GM12864 (cell line): ENCODE measurements around the gene MICAL3.
"Not testable (repeated sequence)": the region's sequence is repeated elsewhere in the genome, so short reads cannot be mapped to it uniquely, and the experiment has no call there.

Experiments
- DNase-seq: peaks from one replicate; pipeline ENCODE4 v3.0.0-alpha.2; 2011; ENCODE audit warnings: low read depth
- H3K4me3 ChIP-seq: 2 replicates; pipeline ENCODE4 v1.5.1; 2011; ENCODE audit warnings: mild to moderate bottlenecking, low read depth, low read length, control low read depth
- TF ChIP-seq, protein P1 (sequence below): IDR thresholded peaks from 2 replicates; pipeline ENCODE4 v1.5.1; 2011; ENCODE audit warnings: low read depth, mild to moderate bottlenecking, moderate library complexity, low read length, control low read depth, inconsistent platforms; ENCODE audit errors: missing control alignments

Gene MICAL3

DNA sequence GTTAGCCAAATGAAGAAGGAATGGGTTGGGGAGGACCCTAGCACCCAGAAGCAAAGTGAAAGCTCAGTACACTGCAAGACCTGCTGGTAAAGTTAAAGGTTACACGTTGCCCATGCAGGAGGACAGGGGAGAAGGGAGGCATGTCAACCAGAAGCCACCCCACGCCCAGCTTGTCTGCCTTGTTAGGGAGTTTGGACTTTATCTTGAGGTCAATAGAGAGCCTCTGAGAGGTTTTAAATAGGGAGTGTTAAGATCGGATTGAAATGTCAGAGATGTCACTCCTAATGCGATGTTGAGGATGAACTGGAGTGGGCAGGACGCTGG lies 34.7 kb upstream of the MICAL3 start:
- TF ChIP-seq, protein P1, sequence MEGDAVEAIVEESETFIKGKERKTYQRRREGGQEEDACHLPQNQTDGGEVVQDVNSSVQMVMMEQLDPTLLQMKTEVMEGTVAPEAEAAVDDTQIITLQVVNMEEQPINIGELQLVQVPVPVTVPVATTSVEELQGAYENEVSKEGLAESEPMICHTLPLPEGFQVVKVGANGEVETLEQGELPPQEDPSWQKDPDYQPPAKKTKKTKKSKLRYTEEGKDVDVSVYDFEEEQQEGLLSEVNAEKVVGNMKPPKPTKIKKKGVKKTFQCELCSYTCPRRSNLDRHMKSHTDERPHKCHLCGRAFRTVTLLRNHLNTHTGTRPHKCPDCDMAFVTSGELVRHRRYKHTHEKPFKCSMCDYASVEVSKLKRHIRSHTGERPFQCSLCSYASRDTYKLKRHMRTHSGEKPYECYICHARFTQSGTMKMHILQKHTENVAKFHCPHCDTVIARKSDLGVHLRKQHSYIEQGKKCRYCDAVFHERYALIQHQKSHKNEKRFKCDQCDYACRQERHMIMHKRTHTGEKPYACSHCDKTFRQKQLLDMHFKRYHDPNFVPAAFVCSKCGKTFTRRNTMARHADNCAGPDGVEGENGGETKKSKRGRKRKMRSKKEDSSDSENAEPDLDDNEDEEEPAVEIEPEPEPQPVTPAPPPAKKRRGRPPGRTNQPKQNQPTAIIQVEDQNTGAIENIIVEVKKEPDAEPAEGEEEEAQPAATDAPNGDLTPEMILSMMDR: no peak
- DNase-seq: no peak
- no peak overlapping the region for H3K4me3 ChIP-seq

DNA sequence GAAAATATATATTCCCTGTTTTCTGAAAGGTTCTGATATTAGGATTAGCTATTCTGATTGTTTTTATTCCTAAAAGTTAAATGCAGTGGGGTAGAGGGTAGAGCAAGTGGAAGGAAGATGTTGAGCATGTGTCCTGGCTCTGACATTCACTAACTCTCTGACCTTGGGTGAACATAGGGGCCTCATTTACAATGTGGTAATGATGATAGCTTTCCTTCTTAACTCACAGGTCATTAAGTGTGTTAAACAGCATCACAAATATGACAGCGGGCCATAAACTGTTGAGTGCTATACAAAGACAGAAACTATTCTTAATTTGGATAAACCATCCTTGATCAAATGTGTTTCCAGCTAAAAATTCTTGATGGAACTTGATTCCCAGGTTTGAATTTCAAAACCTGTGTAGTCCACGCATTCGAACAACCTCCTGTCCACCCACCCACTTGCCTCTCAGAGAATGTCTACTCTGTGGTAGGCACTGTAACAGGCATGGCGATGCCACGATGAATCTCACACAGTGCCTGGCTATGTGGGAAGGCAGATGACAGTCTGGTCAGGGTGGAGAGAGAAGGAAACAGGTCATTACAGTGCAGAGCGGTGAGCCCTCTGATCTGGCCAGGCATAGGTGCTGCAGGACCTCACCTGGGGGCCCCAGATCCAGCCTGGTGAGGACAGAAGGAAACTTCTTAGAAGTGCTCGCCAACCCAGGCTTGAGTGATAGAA lies 34.2 kb upstream of the MICAL3 start:
- no peak overlapping the region for H3K4me3 ChIP-seq
- TF ChIP-seq, protein P1: no peak
- DNase-seq: no peak

DNA sequence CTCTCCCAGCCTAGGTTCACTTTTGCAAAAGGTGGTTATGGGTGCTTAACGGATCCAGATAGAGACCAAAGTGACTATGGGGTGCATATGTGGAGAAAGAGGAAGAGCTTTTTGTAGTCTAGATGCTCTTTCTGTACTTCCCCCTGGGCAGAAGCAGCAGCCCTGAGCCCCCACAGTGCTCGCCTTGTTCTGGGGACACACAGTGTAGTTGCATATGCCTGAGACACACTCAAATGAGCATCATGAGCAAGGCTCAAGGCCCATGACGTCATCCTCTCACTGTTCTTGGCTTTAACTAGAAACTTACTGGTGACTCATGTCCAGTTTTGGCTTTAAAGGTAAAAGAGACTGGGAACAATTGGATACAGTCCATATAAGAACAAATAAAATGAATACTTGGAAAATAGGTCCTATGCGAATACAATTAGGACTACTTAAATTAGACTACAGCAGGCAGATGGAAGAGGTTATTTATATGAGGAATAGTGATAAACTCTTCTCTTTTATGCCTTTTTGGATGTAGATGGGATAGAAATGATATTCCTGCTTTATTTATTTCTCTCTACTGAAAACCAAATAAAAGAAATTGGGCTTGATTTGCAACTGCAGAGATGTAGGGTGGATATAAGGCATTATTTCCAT lies 33.3 kb upstream of the MICAL3 start:
- TF ChIP-seq, protein P1: no peak
- peak; percentile 82 for DNase-seq
- no peak overlapping the region; the same call in 1 of the 2 replicates for H3K4me3 ChIP-seq

DNA sequence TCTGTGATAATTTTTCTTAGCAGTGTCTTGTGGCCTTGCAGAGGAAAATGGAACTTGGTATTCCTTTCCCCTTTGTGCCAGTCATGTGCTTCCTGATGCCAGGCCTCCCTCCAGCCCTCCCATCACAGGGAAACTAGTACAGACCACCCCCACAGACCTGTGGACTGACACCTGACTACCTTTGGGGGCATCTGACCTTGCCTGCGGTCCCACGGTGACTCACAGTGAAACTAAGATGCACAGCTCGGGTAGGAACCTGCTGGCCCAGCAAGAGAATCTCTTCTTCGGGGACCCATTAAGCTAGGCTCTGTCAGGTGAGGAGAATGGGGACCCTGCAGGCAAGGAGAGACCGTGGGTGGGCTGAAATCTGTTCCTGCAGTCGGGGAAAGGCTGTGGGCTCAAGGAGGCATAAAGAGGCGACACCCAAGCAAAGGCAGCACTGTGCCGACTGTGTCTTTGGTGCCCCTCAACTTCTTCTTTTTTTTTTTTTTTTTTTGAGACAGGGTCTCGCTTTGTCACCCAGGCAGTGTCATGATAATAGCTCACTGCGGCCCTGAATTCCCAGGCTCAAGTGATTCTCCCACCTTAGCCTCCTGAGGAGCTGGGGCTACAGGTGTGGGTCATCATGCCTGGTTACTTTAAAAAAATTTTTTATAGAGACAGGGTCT lies 32.6 kb upstream of the MICAL3 start:
- DNase-seq: peak; percentile 66
- H3K4me3 ChIP-seq: peak overlapping the region; percentile 5

DNA sequence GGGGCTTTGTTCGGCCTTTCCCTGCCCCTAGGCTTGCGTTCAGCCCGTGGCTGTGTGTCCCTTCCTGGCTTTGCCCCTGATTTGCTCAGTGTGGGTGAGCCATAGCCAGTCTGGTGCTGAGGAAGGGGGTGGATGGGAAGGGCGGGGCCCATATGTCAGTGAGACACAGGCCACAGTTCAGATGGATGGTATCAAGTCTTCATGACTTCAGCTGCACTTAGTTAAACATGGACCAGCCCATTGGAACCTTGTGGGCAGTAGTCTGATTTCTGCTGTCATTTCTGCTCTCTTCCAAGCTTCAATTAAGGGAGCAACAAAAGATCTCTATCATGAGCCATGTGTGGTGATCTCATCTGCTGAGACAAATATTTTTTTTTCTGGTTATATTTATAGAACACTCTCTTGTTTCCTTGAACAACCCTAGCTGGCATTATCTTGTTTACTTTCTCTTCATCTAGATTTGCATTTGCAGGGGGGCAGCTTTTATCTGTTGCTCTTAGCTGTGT lies 31.9 kb upstream of the MICAL3 start:
- DNase-seq: no peak
- TF ChIP-seq, protein P1: no peak
- H3K4me3 ChIP-seq: no peak overlapping the region

More for the DNA sequence above, 32.6 kb upstream of the MICAL3 start:
- TF ChIP-seq, protein P1: no peak

DNA sequence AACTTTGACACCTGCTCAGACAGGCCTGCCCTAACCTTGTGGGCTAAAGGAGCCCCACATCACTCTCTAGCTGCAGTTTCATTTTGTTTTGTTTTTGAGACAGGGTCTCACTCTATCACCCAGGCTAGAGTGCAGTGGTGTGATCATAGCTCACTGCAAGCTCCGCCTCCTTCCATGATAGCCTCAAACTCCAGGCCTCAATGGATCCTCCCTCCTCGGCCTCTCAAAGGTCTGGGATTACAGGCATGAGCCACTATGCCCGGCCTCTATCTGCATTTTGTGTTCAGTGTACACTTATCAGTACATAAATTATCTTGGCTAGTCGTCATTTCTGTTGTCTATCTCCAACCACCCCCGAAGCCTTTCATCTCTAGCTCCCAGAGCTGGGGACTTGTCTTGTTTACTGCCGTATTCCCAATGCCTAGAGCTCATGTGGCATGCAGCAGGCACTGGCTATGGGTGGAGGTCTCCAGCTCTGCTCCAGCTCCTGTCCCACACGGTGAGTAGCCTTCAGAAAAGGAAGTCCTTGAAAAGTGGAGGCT lies 31.3 kb upstream of the MICAL3 start:
- H3K4me3 ChIP-seq: no peak overlapping the region
- TF ChIP-seq, protein P1: no peak
- no peak for DNase-seq

DNA sequence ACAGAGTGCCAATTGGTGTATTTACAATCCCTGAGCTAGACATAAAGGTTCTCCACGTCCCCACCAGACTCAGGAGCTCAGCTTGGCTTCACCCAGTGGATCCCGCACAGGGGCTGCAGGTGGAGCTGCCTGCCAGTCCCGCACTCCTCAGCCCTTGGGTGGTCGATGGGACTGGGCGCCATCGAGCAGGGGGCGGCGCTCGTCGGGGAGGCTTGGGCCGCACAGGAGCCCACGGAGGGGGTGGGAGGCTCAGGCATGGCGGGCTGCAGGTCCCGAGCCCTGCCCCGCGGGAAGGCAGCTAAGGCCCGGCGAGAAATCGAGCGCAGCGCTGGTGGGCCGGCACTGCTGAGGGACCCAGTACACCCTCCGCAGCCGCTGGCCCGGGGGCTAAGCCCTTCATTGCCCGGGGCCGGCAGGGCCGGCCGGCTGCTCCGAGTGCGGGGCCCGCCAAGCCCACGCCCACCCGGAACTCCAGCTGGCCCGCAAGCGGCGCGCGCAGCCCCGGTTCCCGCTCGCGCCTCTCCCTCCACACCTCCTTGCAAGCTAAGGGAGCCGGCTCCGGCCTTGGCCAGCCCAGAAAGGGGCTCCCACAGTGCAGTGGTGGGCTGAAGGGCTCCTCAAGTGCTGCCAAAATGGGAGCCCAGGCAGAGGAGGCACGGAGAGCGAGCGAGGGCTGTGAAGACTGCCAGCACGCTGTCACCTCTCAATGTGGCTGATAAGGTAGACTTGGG lies 29.0 kb upstream of the MICAL3 start:
- DNase-seq, H3K4me3 ChIP-seq: not testable (repeated sequence)

DNA sequence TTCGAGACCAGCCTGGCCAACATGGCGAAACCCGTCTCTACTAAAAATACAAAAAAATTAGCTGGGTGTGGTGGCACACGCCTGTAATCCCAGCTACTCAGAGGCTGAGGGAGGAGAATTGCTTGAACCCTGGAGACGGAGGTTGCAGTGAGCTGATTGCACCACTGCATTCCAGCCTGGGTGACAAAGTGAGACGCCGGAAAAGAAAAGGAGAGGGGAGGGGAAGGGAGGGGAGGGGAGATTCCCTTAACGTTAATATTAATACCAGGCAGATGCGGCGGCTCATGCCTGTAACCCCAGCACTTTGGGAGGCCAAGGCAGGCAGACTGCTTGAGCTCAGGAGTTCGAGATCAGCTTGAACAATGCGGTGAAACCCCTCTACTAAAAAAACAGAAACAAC lies 26.8 kb upstream of the MICAL3 start:
- not testable (repeated sequence) for DNase-seq, H3K4me3 ChIP-seq
